Measurements from ENCODE around the gene CEACAM16. TPM values are rescaled to one million over a fixed set of nuclear protein-coding genes. Genes with fewer than 3 reads are reported as not detected.
"Not testable (repeated sequence)": the region's sequence is repeated elsewhere in the genome, so short reads cannot be mapped to it uniquely, and the experiment has no call there.

Gene CEACAM16
- total RNA-seq, 2 donors from 2014 or later: not detected

DNA sequence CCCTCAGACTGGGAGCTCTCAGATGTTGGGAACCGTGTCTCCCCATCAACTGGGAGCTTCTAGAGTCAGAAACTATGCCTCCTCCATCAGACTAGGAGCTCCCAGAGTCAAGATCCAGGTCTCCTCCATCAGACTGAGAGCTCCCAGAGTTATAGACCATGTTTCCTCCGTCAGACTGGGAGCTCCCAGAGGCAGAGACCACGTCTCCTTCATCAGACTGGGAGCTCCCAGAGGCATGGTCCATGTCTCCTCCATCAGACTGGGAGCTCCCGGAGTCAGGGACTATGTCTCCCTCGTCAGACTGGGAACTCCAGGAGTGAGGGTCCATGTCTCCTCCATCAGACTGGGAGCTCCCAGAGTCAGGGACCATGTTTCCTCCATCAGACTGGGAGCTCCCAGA is 10.0 kb downstream of the CEACAM16 start:
- Mint-ChIP-seq H3K36me3 (ENCODE audit: low read depth) (no peaks in the 10 kb centered on the region), H3K4me3 (no peak overlapping the region), H3K4me1 (no peaks in the 10 kb centered on the region), H3K9me3 (peaks cover 2% of the 10 kb centered on the region), H3K27ac (no peak overlapping the region), H3K27me3 (ENCODE audit: insufficient read depth) (peaks cover 2% of the 10 kb centered on the region)
- no peaks in the 10 kb centered on the region for H3K27me3 ChIP-seq (ENCODE audit: control insufficient read depth, insufficient read depth, low read length, poor library complexity, severe bottlenecking)
- no peak for DNase-seq
- TF ChIP-seq, protein P1, sequence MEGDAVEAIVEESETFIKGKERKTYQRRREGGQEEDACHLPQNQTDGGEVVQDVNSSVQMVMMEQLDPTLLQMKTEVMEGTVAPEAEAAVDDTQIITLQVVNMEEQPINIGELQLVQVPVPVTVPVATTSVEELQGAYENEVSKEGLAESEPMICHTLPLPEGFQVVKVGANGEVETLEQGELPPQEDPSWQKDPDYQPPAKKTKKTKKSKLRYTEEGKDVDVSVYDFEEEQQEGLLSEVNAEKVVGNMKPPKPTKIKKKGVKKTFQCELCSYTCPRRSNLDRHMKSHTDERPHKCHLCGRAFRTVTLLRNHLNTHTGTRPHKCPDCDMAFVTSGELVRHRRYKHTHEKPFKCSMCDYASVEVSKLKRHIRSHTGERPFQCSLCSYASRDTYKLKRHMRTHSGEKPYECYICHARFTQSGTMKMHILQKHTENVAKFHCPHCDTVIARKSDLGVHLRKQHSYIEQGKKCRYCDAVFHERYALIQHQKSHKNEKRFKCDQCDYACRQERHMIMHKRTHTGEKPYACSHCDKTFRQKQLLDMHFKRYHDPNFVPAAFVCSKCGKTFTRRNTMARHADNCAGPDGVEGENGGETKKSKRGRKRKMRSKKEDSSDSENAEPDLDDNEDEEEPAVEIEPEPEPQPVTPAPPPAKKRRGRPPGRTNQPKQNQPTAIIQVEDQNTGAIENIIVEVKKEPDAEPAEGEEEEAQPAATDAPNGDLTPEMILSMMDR (conservative IDR thresholded peaks at IDR 0.05): no peak
- H3K4me1 ChIP-seq (ENCODE audit: control insufficient read depth, insufficient read depth, low read length): no peaks in the 10 kb centered on the region
- H3K9me3 ChIP-seq (ENCODE audit: control insufficient read depth, low read length): no peaks in the 10 kb centered on the region
- no peak overlapping the region for H3K4me3 ChIP-seq (ENCODE audit: low read length)
- H3K27ac ChIP-seq (ENCODE audit: low read depth, low read length): no peak overlapping the region
- H3K9ac ChIP-seq (ENCODE audit: extremely low read depth, low read length, poor library complexity, severe bottlenecking): no peak overlapping the region
- WGBS, 2 experiments (ENCODE audit: insufficient coverage in 1 of 2, insufficient read length in 1 of 2): 73 to 89% methylated on average over 4 to 5 of the region's 5 CpGs
- no peaks in the 10 kb centered on the region for H3K36me3 ChIP-seq (ENCODE audit: control insufficient read depth, insufficient read depth, low read length)

DNA sequence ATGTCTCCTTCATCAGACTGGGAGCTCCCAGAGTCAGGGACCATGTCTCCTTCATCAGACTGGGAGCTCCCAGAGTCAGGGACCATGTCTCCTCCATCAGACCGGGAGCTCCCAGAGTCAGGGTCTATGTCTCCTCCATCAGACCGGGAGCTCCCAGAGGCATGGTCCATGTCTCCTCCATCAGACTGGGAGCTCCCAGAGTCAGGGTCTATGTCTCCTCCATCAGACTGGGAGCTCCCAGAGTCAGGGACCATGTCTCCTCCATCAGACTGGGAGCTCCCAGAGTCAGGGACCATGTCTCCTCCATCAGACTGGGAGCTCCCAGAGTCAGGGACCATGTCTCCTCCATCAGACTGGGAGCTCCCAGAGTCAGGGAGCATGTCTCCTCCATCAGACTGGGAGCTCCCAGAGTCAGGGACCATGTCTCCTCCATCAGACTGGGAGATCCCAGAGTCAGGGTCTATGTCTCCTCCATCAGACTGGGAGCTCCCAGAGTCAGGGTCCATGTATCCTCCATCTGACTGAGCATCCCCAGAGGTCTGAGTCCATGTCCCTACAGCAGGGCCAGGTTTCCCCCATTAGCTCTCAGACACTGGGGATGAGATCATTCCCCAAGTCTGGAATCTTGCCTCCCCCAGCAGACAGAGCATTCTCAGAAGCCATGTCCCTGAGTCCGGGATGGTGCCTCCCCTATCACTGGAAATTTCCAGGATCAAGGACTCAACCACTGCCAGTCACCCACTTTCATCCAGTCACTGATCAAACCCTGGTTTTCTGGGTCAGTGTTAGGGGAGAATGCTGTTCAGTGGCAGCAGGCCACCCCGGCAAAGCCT is 10.7 kb downstream of the CEACAM16 start:
- not testable (repeated sequence) for H3K27ac ChIP-seq (ENCODE audit: low read depth, low read length); H3K9ac ChIP-seq (ENCODE audit: extremely low read depth, low read length, poor library complexity, severe bottlenecking); H3K36me3 ChIP-seq (ENCODE audit: control insufficient read depth, insufficient read depth, low read length); H3K4me3 Mint-ChIP-seq; DNase-seq; H3K36me3 Mint-ChIP-seq (ENCODE audit: low read depth); H3K27me3 ChIP-seq (ENCODE audit: control insufficient read depth, insufficient read depth, low read length, poor library complexity, severe bottlenecking); H3K4me1 Mint-ChIP-seq; H3K4me3 ChIP-seq (ENCODE audit: low read length); H3K27ac Mint-ChIP-seq; H3K9me3 ChIP-seq (ENCODE audit: control insufficient read depth, low read length); H3K27me3 Mint-ChIP-seq (ENCODE audit: insufficient read depth); H3K4me1 ChIP-seq (ENCODE audit: control insufficient read depth, insufficient read depth, low read length); H3K9me3 Mint-ChIP-seq
- 91 to 100% methylated on average over 1 to 4 of the region's 4 CpGs for WGBS, 2 experiments (ENCODE audit: insufficient coverage in 1 of 2, insufficient read length in 1 of 2)

DNA sequence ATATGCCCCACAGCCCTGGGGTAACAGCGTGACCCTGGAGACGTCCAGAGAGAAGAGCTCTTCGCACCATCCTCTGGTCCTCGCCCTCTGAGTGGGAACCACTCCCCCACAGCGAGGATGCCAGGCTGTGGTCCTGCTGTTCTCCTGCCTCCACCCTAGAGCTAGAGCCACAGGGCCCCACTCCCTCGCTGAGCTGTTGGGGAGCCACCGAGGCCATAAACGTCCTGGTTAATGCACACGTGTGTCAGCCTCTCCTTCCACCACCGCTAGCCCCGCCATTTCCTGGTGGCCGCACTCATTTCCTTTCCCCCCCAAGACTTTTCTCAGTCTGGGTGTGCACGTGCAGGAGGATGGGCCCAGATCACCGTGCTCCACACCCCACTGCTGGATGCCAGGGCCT is 11.5 kb downstream of the CEACAM16 start:
- no peaks in the 10 kb centered on the region for H3K36me3 Mint-ChIP-seq (ENCODE audit: low read depth)
- no peak overlapping the region for H3K27ac ChIP-seq (ENCODE audit: low read depth, low read length)
- no peaks in the 10 kb centered on the region for H3K4me1 Mint-ChIP-seq
- H3K4me1 ChIP-seq (ENCODE audit: control insufficient read depth, insufficient read depth, low read length): no peaks in the 10 kb centered on the region
- TF ChIP-seq, protein P1 (conservative IDR thresholded peaks at IDR 0.05): no peak
- H3K4me3 Mint-ChIP-seq: no peak overlapping the region
- 83 to 92% methylated on average over 6 to 14 of the region's 14 CpGs for WGBS, 2 experiments (ENCODE audit: insufficient coverage in 1 of 2, insufficient read length in 1 of 2)
- H3K9me3 ChIP-seq (ENCODE audit: control insufficient read depth, low read length): peaks cover 9% of the 10 kb centered on the region
- peaks cover 14% of the 10 kb centered on the region for H3K9me3 Mint-ChIP-seq
- DNase-seq: no peak
- no peaks in the 10 kb centered on the region for H3K27me3 ChIP-seq (ENCODE audit: control insufficient read depth, insufficient read depth, low read length, poor library complexity, severe bottlenecking)
- peaks cover 2% of the 10 kb centered on the region for H3K27me3 Mint-ChIP-seq (ENCODE audit: insufficient read depth)
- no peak overlapping the region for H3K4me3 ChIP-seq (ENCODE audit: low read length)
- H3K27ac Mint-ChIP-seq: no peak overlapping the region
- no peaks in the 10 kb centered on the region for H3K36me3 ChIP-seq (ENCODE audit: control insufficient read depth, insufficient read depth, low read length)
- H3K9ac ChIP-seq (ENCODE audit: extremely low read depth, low read length, poor library complexity, severe bottlenecking): no peak overlapping the region

Data from endodermal cell (in vitro differentiated cells).